K562 (cell line): ENCODE measurements around the gene KLHL13. TPM values are rescaled to one million over a fixed set of nuclear protein-coding genes. Genes with fewer than 3 reads are reported as not detected.

Experiments
- ATAC-seq: fragments of 200-7000 bp; cut with Tn5 transposase; 3 replicates; pipeline ENCODE4 v1.9.1; 2020; ENCODE audit warnings: moderate library complexity
- BruUV-seq: library from RNA; stranded (reverse); fragments of 400-500 nt; replicated peaks from 2 replicates; lab custom pipeline; 2021; lab: Mats Ljungman, UMichigan
- CTCF ChIA-PET: fragments of 300-600 bp; formaldehyde crosslinking; extraction: SDS; loops from one replicate; lab custom pipeline; 2021; ENCODE audit warnings: low intra/inter-chr PET ratio; lab: Yijun Ruan, JAX
- POLR2A ChIA-PET: fragments of 300-600, 350-650 bp; sonication (Branson Sonifier 250); formaldehyde crosslinking; extraction: SDS; loops from one replicate; lab custom pipeline; 2021; ENCODE audit warnings: antibody characterized with exemption, inconsistent platforms; lab: Yijun Ruan, JAX
- DNase-seq, 4 experiments: peaks; one replicate each; pipeline versions ENCODE4 v3.0.0 to v3.0.0-alpha.2; 2011 to 2018; ENCODE audit warnings: low spot score in 3 of 4, mixed read lengths in 3 of 4; ENCODE audit errors: extremely low read depth in 1 of 4
- FAIRE-seq: peaks from 2 replicates; lab custom pipeline; 2011; peaks lifted over from hg19 to GRCh38; lab: Jason Lieb, UNC
- H2AFZ ChIP-seq: 2 replicates; pipeline ENCODE4 v1.6.0; 2011; ENCODE audit warnings: low read depth, low read length, control low read depth, inconsistent platforms
- H3K27ac ChIP-seq: fragments of 200-600 bp; 3 replicates; pipeline ENCODE4 v1.8.0; 2011; ENCODE audit warnings: low read depth, mild to moderate bottlenecking, control low read depth, inconsistent platforms, low read length, moderate library complexity, mixed read lengths; ENCODE audit errors: extremely low read depth
- H3K27me3 ChIP-seq, 2 experiments: fragments of 300-600 bp in 1 of 2; 2 replicates in 1 of 2; 3 replicates in 1 of 2; pipeline versions ENCODE4 v1.6.0 to v1.8.0; 2011; ENCODE audit warnings: inconsistent platforms in 2 of 2, low read length in 2 of 2, mild to moderate bottlenecking in 1 of 2, mixed read lengths in 1 of 2, moderate library complexity in 1 of 2; ENCODE audit not compliant: control insufficient read depth in 2 of 2, insufficient read depth in 2 of 2
- H3K36me3 ChIP-seq: fragments of 300-600 bp; 3 replicates; pipeline ENCODE4 v1.8.0; 2011; ENCODE audit warnings: mild to moderate bottlenecking, low read length, inconsistent platforms; ENCODE audit not compliant: control insufficient read depth, insufficient read depth
- H3K4me1 ChIP-seq, 2 experiments: fragments of 200-600 bp in 1 of 2; replicated peaks in 1 of 2; 2 replicates in 1 of 2; 3 replicates in 1 of 2; pipeline versions ENCODE4 v1.5.1 to v1.8.0; 2011; ENCODE audit warnings: inconsistent platforms in 2 of 2, low read length in 2 of 2, mild to moderate bottlenecking in 1 of 2, mixed read lengths in 1 of 2, moderate library complexity in 1 of 2; ENCODE audit not compliant: control insufficient read depth in 2 of 2, insufficient read depth in 2 of 2
- H3K4me2 ChIP-seq: 2 replicates; pipeline ENCODE4 v1.6.1; 2011; ENCODE audit warnings: low read length, control low read depth, inconsistent platforms, mixed read lengths; ENCODE audit not compliant: insufficient read depth
- H3K4me3 ChIP-seq: fragments of 200-600 bp; sonication (generic), shearing (Covaris generic); 2 replicates; pipeline ENCODE4 v1.5.1; 2016; ENCODE audit warnings: control low read depth, inconsistent platforms
- H3K79me2 ChIP-seq: fragments of 200-600 bp; 3 replicates; pipeline ENCODE4 v1.8.0; 2011; ENCODE audit warnings: low read length, inconsistent platforms; ENCODE audit not compliant: control insufficient read depth, insufficient read depth
- H3K9ac ChIP-seq, 2 experiments: 2 replicates each; pipeline versions ENCODE4 v1.6.0 to v1.6.1; 2011; ENCODE audit warnings: low read depth in 2 of 2, low read length in 2 of 2, control low read depth in 1 of 2, inconsistent platforms in 1 of 2, mild to moderate bottlenecking in 1 of 2, mixed read lengths in 1 of 2; ENCODE audit not compliant: insufficient read depth in 1 of 2
- H3K9me1 ChIP-seq: one replicate; pipeline ENCODE4 v1.6.0; 2011; ENCODE audit warnings: inconsistent platforms, mild to moderate bottlenecking, low read length, moderate library complexity; ENCODE audit not compliant: control insufficient read depth, insufficient read depth
- H3K9me3 ChIP-seq: replicated peaks from 2 replicates; pipeline ENCODE4 v1.5.1; 2011; ENCODE audit warnings: low read depth, low read length, inconsistent platforms; ENCODE audit not compliant: control insufficient read depth, insufficient read depth
- H4K20me1 ChIP-seq: replicated peaks from 2 replicates; pipeline ENCODE4 v1.6.1; 2011; ENCODE audit warnings: low read length, inconsistent platforms, mixed read lengths; ENCODE audit not compliant: control insufficient read depth, insufficient read depth
- CCNT2 ChIP-seq: IDR thresholded peaks from 2 replicates; pipeline ENCODE4 v1.6.1; 2011; ENCODE audit warnings: borderline replicate concordance, low read depth, mild to moderate bottlenecking, moderate library complexity, mixed read lengths, low read length; ENCODE audit not compliant: insufficient read length; ENCODE audit errors: extremely low read depth
- CEBPB ChIP-seq: fragments of 450-650 bp; IDR thresholded peaks from 2 replicates; pipeline ENCODE4 v1.6.1; 2016; ENCODE audit warnings: missing genetic modification characterization, missing compliant biosample characterization
- ESRRB ChIP-seq: fragments of 250-450 bp; sonication (Bioruptor Pico); IDR thresholded peaks from 2 replicates; pipeline ENCODE4 v1.5.0; 2020; ENCODE audit warnings: mild to moderate bottlenecking, moderate library complexity, borderline replicate concordance
- FOXM1 ChIP-seq, 2 experiments: fragments of 450-650 bp in 1 of 2; sonication (generic) in 1 of 2; formaldehyde crosslinking in 1 of 2; IDR thresholded peaks; 2 replicates each; pipeline versions ENCODE4 v1.6.1 to v1.9.0; 2017 to 2022; ENCODE audit warnings: low read depth in 2 of 2, mild to moderate bottlenecking in 2 of 2, missing genetic modification reagents in 1 of 2, moderate library complexity in 1 of 2
- HNRNPUL1 ChIP-seq: fragments of 200-400 bp; formaldehyde crosslinking; IDR thresholded peaks from 2 replicates; pipeline ENCODE4 v1.6.1; 2017; ENCODE audit warnings: low read length
- MTF1 ChIP-seq: fragments of 250-450 bp; sonication (Bioruptor Pico); IDR thresholded peaks from 2 replicates; pipeline ENCODE4 v1.9.0; 2021; ENCODE audit warnings: moderate library complexity, mild to moderate bottlenecking, inconsistent platforms, borderline replicate concordance
- PHF21A ChIP-seq: fragments of 450-650 bp; IDR thresholded peaks from 2 replicates; pipeline ENCODE4 v1.6.1; 2017; ENCODE audit warnings: low read depth, borderline replicate concordance
- PTRF ChIP-seq: fragments of 450-650 bp; IDR thresholded peaks from 2 replicates; pipeline ENCODE4 v1.6.1; 2016; ENCODE audit warnings: mild to moderate bottlenecking, missing genetic modification characterization, missing compliant biosample characterization
- RBFOX2 ChIP-seq: fragments of 200-400 bp; formaldehyde crosslinking; IDR thresholded peaks from 2 replicates; pipeline ENCODE4 v1.6.1; 2017; ENCODE audit warnings: low read depth, mild to moderate bottlenecking, low read length, moderate library complexity
- SLC30A9 ChIP-seq: fragments of 250-450 bp; sonication (Bioruptor Pico); IDR thresholded peaks from 2 replicates; pipeline ENCODE4 v1.8.0; 2022; ENCODE audit warnings: mild to moderate bottlenecking, moderate library complexity
- STAG1 ChIP-seq: sonication (generic); formaldehyde crosslinking; IDR thresholded peaks from 2 replicates; pipeline ENCODE4 v1.5.0; 2020; ENCODE audit warnings: missing genetic modification reagents, borderline replicate concordance
- U2AF1 ChIP-seq: fragments of 200-400 bp; formaldehyde crosslinking; optimal IDR thresholded peaks from 2 replicates; pipeline ENCODE3; 2017; ENCODE audit warnings: mild to moderate bottlenecking, low read depth, low read length, moderate library complexity
- ZNF644 ChIP-seq: fragments of 200-800 bp; sonication (Bioruptor generic); IDR thresholded peaks from 2 replicates; pipeline ENCODE4 v1.6.1; 2016; ENCODE audit warnings: low read depth, missing genetic modification characterization, missing compliant biosample characterization
- ZNF707 ChIP-seq: fragments of 250-450 bp; sonication (Bioruptor Pico); conservative IDR thresholded peaks from 2 replicates; pipeline ENCODE4 v1.8.0; 2022; ENCODE audit warnings: inconsistent platforms, mild to moderate bottlenecking, moderate library complexity
- ZNF75A ChIP-seq: fragments of 450-650 bp; formaldehyde crosslinking; IDR thresholded peaks from 2 replicates; pipeline ENCODE4 v1.4.0; 2020; ENCODE audit warnings: mild to moderate bottlenecking
- WGBS: fragments of 100-300 bp; shearing (Covaris generic); methylation state at CpG from one replicate; pipeline ENCODE4 v1.1.6; 2016; ENCODE audit warnings: low coverage, mixed read lengths; ENCODE audit not compliant: insufficient coverage; ENCODE audit errors: missing lambda C conversion rate; 5-methylcytosine and 5-hydroxymethylcytosine counted together
- in situ Hi-C: fragments of 300-500 bp; cut with MboI; formaldehyde crosslinking; loops from 4 replicates; pipeline ENCODE4 v1.15.0; 2018; ENCODE audit warnings: inconsistent platforms, mixed read lengths
- intact Hi-C: fragments of 100-400 bp; cut with micrococcal nuclease; formaldehyde crosslinking; loops from 2 replicates; pipeline ENCODE4 v1.14.2; 2022
- polyA plus RNA-seq, 8 experiments: library from polyadenylated mRNA; depleted of rRNA in 4 of 8; stranded (reverse) in 5 of 8; unstranded in 3 of 8; fragments of >200 nt; fragmentation: Nextera tagmentation in 2 of 8; fragmentation: Illumina TruSeq in 1 of 8; extraction: Ambion mirVana in 2 of 8; extraction: Trizol in 1 of 8; gene quantifications; 2 replicates each; pipeline versions ENCODE4 v1.2.1 to v1.2.3, GENCODE V29; 2011 to 2014; ENCODE audit warnings: inconsistent platforms in 1 of 8, missing spikeins in 1 of 8
- total RNA-seq, 7 experiments: library from RNA; depleted of rRNA in 6 of 7; stranded (reverse); fragments of >200 nt in 6 of 7; fragmentation: Illumina TruSeq in 2 of 7; extraction: Trizol in 2 of 7; gene quantifications; 2 replicates each; pipeline versions ENCODE4 v1.2.1 to v1.2.3, GENCODE V29; 2011 to 2021; ENCODE audit warnings: low replicate concordance in 1 of 7
- TF ChIP-seq, protein P1 (sequence below): sonication (generic); formaldehyde crosslinking; IDR thresholded peaks from 2 replicates; pipeline ENCODE4 v1.8.0; 2023; ENCODE audit warnings: mild to moderate bottlenecking, missing genetic modification reagents
- TF ChIP-seq, protein P2 (sequence below): fragments of 450-650 bp; formaldehyde crosslinking; IDR thresholded peaks from 2 replicates; pipeline ENCODE4 v1.4.0; 2020; ENCODE audit warnings: mild to moderate bottlenecking, moderate library complexity
- TF ChIP-seq, protein P3 (sequence below): fragments of 250-450 bp; sonication (Bioruptor Pico); IDR thresholded peaks from 2 replicates; pipeline ENCODE4 v1.9.0; 2021; ENCODE audit warnings: mild to moderate bottlenecking

Gene KLHL13
- total and polyA plus RNA-seq, 9 of the 15 experiments (the other 6 are each of a cell fraction or from before 2014, with no cell fraction given), result 1.2 to 4.1 (median 2.2) TPM

DNA sequence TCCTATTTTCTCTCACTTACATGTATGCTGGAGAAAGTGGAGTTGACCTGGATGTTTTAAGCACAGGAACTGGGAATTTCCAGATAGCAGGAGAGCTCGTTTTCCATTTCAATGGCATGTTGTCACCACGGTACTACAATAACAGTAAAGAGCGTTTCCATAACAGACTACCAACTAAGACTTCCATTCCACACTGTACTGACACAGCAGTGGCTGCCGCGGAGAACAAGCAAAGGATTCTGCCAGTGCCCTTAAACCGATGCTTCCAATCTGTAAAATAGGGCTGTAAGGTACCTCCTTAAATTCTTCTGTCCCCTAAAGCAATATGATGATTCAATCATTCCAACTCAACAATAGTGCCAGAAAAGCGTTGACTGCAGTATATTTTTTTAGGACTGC, 143.9 kb downstream of the KLHL13 start:
- FAIRE-seq (no peak), ATAC-seq (no peak), DNase-seq (no peak)
- no peak overlapping the region for H3K27ac ChIP-seq
- H3K79me2 ChIP-seq, result no peaks in the 10 kb centered on the region
- H3K4me2 ChIP-seq, result no peak overlapping the region
- no peaks in the 10 kb centered on the region for H4K20me1 ChIP-seq
- H3K9ac ChIP-seq, result no peak overlapping the region
- no peak overlapping the region for H2AFZ ChIP-seq
- WGBS, result 4% methylated on average over 7 of the region's 7 CpGs
- no peaks in the 10 kb centered on the region for H3K9me1 ChIP-seq
- BruUV-seq, result no TSS peak
- no peaks in the 10 kb centered on the region for H3K36me3 ChIP-seq
- no peaks in the 10 kb centered on the region for H3K9me3 ChIP-seq
- H3K4me3 ChIP-seq, result no peak overlapping the region
- intact Hi-C loops (no loop called here), in situ Hi-C loops (no loop called here)
- no peaks in the 10 kb centered on the region for H3K4me1 ChIP-seq
- no peaks in the 10 kb centered on the region for H3K27me3 ChIP-seq
- ChIA-PET POLR2A (no interaction called here), CTCF (no interaction called here)
- TF ChIP-seq ZNF75A (CRISPR knock-in tag) (no peak), ZNF644 (tag) (no peak), ZNF707 (CRISPR knock-in tag) (no peak), HNRNPUL1 (no peak), U2AF1 (no peak), PTRF (tag) (no peak), CEBPB (tag) (no peak), FOXM1 (IDR thresholded peaks at IDR 0.05; ENCODE audit: low read depth) (no peak), FOXM1 (CRISPR knock-in tag; IDR thresholded peaks at IDR 0.05; ENCODE audit: low read depth) (no peak), STAG1 (CRISPR knock-in tag) (no peak), MTF1 (CRISPR knock-in tag) (no peak), RBFOX2 (no peak), ESRRB (CRISPR knock-in tag) (no peak), PHF21A (no peak), SLC30A9 (CRISPR knock-in tag) (no peak), CCNT2 (no peak)
- TF ChIP-seq, protein P1, sequence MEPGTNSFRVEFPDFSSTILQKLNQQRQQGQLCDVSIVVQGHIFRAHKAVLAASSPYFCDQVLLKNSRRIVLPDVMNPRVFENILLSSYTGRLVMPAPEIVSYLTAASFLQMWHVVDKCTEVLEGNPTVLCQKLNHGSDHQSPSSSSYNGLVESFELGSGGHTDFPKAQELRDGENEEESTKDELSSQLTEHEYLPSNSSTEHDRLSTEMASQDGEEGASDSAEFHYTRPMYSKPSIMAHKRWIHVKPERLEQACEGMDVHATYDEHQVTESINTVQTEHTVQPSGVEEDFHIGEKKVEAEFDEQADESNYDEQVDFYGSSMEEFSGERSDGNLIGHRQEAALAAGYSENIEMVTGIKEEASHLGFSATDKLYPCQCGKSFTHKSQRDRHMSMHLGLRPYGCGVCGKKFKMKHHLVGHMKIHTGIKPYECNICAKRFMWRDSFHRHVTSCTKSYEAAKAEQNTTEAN (CRISPR knock-in tag), result no peak
- TF ChIP-seq, protein P2, sequence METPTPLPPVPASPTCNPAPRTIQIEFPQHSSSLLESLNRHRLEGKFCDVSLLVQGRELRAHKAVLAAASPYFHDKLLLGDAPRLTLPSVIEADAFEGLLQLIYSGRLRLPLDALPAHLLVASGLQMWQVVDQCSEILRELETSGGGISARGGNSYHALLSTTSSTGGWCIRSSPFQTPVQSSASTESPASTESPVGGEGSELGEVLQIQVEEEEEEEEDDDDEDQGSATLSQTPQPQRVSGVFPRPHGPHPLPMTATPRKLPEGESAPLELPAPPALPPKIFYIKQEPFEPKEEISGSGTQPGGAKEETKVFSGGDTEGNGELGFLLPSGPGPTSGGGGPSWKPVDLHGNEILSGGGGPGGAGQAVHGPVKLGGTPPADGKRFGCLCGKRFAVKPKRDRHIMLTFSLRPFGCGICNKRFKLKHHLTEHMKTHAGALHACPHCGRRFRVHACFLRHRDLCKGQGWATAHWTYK, result no peak
- TF ChIP-seq, protein P3, sequence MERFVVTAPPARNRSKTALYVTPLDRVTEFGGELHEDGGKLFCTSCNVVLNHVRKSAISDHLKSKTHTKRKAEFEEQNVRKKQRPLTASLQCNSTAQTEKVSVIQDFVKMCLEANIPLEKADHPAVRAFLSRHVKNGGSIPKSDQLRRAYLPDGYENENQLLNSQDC (CRISPR knock-in tag), result no peak
